A549 (cell line): ENCODE measurements around the gene ACOT11.

Experiments used
- CHD4 ChIP-seq: fragments of 200-600 bp; sonication (generic); IDR thresholded peaks from 2 replicates; pipeline ENCODE4 v1.6.1; 2016; ENCODE audit warnings: antibody characterized with exemption, mild to moderate bottlenecking, borderline replicate concordance
- FOSB ChIP-seq: fragments of 250-450 bp; sonication (Bioruptor Pico); IDR thresholded peaks from 2 replicates; pipeline ENCODE4 v1.5.0; 2020; ENCODE audit warnings: mild to moderate bottlenecking, moderate library complexity
- HDAC2 ChIP-seq: fragments of 200-600 bp; sonication (generic); IDR thresholded peaks from 2 replicates; pipeline ENCODE4 v1.6.1; 2016
- HOXB13 ChIP-seq: fragments of 250-450 bp; sonication (Bioruptor Pico); IDR thresholded peaks from 2 replicates; pipeline ENCODE4 v1.5.0; 2020; ENCODE audit warnings: low read depth, mild to moderate bottlenecking, moderate library complexity
- MYC ChIP-seq: IDR thresholded peaks from 2 replicates; pipeline ENCODE4 v1.6.1; 2012; ENCODE audit warnings: mild to moderate bottlenecking, inconsistent platforms, low read length, improper control_type of control experiment, borderline replicate concordance
- POLR2A ChIP-seq: IDR thresholded peaks from 2 replicates; pipeline ENCODE4 v1.6.1; 2012; ENCODE audit warnings: mild to moderate bottlenecking, low read length
- RFX5 ChIP-seq: fragments of 450-650 bp; IDR thresholded peaks from 2 replicates; pipeline ENCODE4 v1.7.1; 2014; ENCODE audit warnings: antibody characterized with exemption, mild to moderate bottlenecking, moderate library complexity
- SMC3 ChIP-seq: fragments of >200 bp; sonication (Bioruptor Twin); formaldehyde crosslinking; IDR thresholded peaks from 3 replicates; pipeline ENCODE4 v1.6.1; 2018; ENCODE audit warnings: inconsistent platforms
- TF ChIP-seq, protein P1 (sequence below): fragments of >200 bp; sonication (Bioruptor Twin); formaldehyde crosslinking; IDR thresholded peaks from 3 replicates; pipeline ENCODE4 v1.5.1; 2016
- TF ChIP-seq, protein P2 (sequence below): fragments of 450-650 bp; IDR thresholded peaks from 2 replicates; pipeline ENCODE4 v1.6.1; 2014; ENCODE audit warnings: antibody characterized with exemption
- TF ChIP-seq, protein P3 (sequence below): fragments of 200-600 bp; sonication (generic); IDR thresholded peaks from 2 replicates; pipeline ENCODE4 v1.6.1; 2016; ENCODE audit warnings: antibody characterized with exemption, mild to moderate bottlenecking, moderate library complexity

DNA sequence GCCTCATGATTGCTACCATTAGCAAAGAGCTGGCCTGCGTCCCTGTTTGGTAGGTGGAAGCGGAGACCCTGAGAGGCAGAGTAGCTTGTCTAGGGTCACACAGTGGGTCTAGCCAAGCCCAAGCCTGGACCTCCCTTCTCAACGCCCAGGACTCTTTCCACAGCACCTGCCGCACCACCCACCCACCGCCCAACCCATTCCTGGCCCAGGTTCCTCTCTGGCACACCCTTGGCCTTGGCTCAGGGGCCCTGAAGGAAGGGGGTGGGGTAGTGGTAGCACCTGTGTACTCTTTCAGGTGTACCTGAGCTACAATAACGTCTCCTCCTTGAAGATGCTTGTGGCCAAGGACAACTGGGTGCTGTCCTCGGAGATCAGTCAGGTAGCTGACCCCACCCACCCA, 56.0 kb downstream of the ACOT11 start:
- TF ChIP-seq SMC3 = no peak
- TF ChIP-seq, protein P1, sequence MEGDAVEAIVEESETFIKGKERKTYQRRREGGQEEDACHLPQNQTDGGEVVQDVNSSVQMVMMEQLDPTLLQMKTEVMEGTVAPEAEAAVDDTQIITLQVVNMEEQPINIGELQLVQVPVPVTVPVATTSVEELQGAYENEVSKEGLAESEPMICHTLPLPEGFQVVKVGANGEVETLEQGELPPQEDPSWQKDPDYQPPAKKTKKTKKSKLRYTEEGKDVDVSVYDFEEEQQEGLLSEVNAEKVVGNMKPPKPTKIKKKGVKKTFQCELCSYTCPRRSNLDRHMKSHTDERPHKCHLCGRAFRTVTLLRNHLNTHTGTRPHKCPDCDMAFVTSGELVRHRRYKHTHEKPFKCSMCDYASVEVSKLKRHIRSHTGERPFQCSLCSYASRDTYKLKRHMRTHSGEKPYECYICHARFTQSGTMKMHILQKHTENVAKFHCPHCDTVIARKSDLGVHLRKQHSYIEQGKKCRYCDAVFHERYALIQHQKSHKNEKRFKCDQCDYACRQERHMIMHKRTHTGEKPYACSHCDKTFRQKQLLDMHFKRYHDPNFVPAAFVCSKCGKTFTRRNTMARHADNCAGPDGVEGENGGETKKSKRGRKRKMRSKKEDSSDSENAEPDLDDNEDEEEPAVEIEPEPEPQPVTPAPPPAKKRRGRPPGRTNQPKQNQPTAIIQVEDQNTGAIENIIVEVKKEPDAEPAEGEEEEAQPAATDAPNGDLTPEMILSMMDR = no peak
- no peak for TF ChIP-seq MYC
- no peak for TF ChIP-seq HDAC2
- no peak for TF ChIP-seq POLR2A
- TF ChIP-seq, protein P2, sequence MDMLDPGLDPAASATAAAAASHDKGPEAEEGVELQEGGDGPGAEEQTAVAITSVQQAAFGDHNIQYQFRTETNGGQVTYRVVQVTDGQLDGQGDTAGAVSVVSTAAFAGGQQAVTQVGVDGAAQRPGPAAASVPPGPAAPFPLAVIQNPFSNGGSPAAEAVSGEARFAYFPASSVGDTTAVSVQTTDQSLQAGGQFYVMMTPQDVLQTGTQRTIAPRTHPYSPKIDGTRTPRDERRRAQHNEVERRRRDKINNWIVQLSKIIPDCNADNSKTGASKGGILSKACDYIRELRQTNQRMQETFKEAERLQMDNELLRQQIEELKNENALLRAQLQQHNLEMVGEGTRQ = no peak
- no peak for TF ChIP-seq HOXB13 (CRISPR knock-in tag)
- TF ChIP-seq, protein P3, sequence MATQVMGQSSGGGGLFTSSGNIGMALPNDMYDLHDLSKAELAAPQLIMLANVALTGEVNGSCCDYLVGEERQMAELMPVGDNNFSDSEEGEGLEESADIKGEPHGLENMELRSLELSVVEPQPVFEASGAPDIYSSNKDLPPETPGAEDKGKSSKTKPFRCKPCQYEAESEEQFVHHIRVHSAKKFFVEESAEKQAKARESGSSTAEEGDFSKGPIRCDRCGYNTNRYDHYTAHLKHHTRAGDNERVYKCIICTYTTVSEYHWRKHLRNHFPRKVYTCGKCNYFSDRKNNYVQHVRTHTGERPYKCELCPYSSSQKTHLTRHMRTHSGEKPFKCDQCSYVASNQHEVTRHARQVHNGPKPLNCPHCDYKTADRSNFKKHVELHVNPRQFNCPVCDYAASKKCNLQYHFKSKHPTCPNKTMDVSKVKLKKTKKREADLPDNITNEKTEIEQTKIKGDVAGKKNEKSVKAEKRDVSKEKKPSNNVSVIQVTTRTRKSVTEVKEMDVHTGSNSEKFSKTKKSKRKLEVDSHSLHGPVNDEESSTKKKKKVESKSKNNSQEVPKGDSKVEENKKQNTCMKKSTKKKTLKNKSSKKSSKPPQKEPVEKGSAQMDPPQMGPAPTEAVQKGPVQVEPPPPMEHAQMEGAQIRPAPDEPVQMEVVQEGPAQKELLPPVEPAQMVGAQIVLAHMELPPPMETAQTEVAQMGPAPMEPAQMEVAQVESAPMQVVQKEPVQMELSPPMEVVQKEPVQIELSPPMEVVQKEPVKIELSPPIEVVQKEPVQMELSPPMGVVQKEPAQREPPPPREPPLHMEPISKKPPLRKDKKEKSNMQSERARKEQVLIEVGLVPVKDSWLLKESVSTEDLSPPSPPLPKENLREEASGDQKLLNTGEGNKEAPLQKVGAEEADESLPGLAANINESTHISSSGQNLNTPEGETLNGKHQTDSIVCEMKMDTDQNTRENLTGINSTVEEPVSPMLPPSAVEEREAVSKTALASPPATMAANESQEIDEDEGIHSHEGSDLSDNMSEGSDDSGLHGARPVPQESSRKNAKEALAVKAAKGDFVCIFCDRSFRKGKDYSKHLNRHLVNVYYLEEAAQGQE = no peak
- no peak for TF ChIP-seq FOSB (CRISPR knock-in tag)
- TF ChIP-seq RFX5 = no peak
- TF ChIP-seq CHD4 = no peak
